Panc1 (cell line): Measurements from ENCODE around the gene CA9. TPM values are rescaled to one million over a fixed set of nuclear protein-coding genes. Genes with fewer than 3 reads are reported as not detected.

Experiments
- ATAC-seq: fragments of 200-7000 bp; cut with Tn5 transposase; 2 replicates; pipeline ENCODE4 v1.9.1; 2020; ENCODE audit warnings: mild to moderate bottlenecking, moderate library complexity
- BruUV-seq: library from RNA; stranded (reverse); fragments of 400-500 nt; replicated peaks from 2 replicates; lab custom pipeline; 2021; lab: Mats Ljungman, UMichigan
- CTCF ChIA-PET: fragments of 300-600 bp; sonication (Branson Sonifier 250); formaldehyde crosslinking; loops from one replicate; lab custom pipeline; 2022; ENCODE audit warnings: antibody characterized with exemption; lab: Charles Lee
- POLR2A ChIA-PET: fragments of 300-600 bp; sonication (Branson Sonifier 250); formaldehyde crosslinking; loops from one replicate; lab custom pipeline; 2022; ENCODE audit warnings: antibody characterized with exemption; lab: Charles Lee
- DNase-seq: peaks from one replicate; pipeline ENCODE4 v3.0.0-alpha.2; 2010; ENCODE audit warnings: low read depth, low spot score
- H3K27ac ChIP-seq: 2 replicates; pipeline ENCODE4 v1.5.1; 2011; ENCODE audit warnings: mild to moderate bottlenecking, low read length, inconsistent platforms
- H3K27me3 ChIP-seq: fragments of 200-500 bp; sonication (Bioruptor generic); 2 replicates; pipeline ENCODE4 v1.6.0; 2014; ENCODE audit warnings: low read length, inconsistent platforms; ENCODE audit not compliant: control insufficient read depth, insufficient read depth
- H3K36me3 ChIP-seq: fragments of 200-500 bp; sonication (Bioruptor generic); 2 replicates; pipeline ENCODE4 v1.5.1; 2014; ENCODE audit warnings: inconsistent platforms, mild to moderate bottlenecking, low read length, moderate library complexity; ENCODE audit not compliant: control insufficient read depth, insufficient read depth
- H3K4me1 ChIP-seq: 2 replicates; pipeline ENCODE4 v1.5.1; 2011; ENCODE audit warnings: inconsistent platforms, mild to moderate bottlenecking, low read length, moderate library complexity; ENCODE audit not compliant: control insufficient read depth, insufficient read depth
- H3K4me3 ChIP-seq, 2 experiments: 2 replicates each; pipeline ENCODE4 v1.5.1; 2011 to 2012; ENCODE audit warnings: low read depth in 2 of 2, low read length in 2 of 2, mild to moderate bottlenecking in 2 of 2, inconsistent platforms in 1 of 2, moderate library complexity in 1 of 2
- H3K9me3 ChIP-seq: fragments of 200-500 bp; sonication (Bioruptor generic); 2 replicates; pipeline ENCODE4 v1.5.1; 2014; ENCODE audit warnings: low read depth, mild to moderate bottlenecking, inconsistent platforms, low read length, moderate library complexity; ENCODE audit not compliant: control insufficient read depth, insufficient read depth
- CTCF ChIP-seq: fragments of 450-650 bp; IDR thresholded peaks from 2 replicates; pipeline ENCODE4 v1.5.1; 2017; ENCODE audit warnings: mild to moderate bottlenecking
- POLR2AphosphoS5 ChIP-seq: IDR thresholded peaks from 2 replicates; pipeline ENCODE4 v1.6.1; 2012; ENCODE audit warnings: mild to moderate bottlenecking, low read depth, low read length, moderate library complexity
- REST ChIP-seq, 2 experiments: IDR thresholded peaks; 2 replicates each; pipeline ENCODE4 v1.6.1; 2011 to 2012; ENCODE audit warnings: low read depth in 2 of 2, control low read depth in 1 of 2, low read length in 1 of 2, mild to moderate bottlenecking in 1 of 2, moderate library complexity in 1 of 2; ENCODE audit not compliant: insufficient read depth in 1 of 2
- SIN3A ChIP-seq: IDR thresholded peaks from 2 replicates; pipeline ENCODE4 v1.6.1; 2012; ENCODE audit warnings: low read depth, mild to moderate bottlenecking, low read length, moderate library complexity, borderline replicate concordance; ENCODE audit not compliant: insufficient read depth
- TCF7L2 ChIP-seq: IDR thresholded peaks from 2 replicates; pipeline ENCODE4 v1.6.1; 2011; ENCODE audit warnings: mild to moderate bottlenecking, low read depth, low read length, inconsistent platforms
- in situ Hi-C: cut with HindIII; loops from 2 replicates; pipeline ENCODE4 v1.10.0; 2016; ENCODE audit warnings: low sequenced_read_pairs, low pct_unique_long_range_greater_than_20kb
- intact Hi-C: fragments of 100-400 bp; cut with micrococcal nuclease; formaldehyde crosslinking; loops from one replicate; pipeline ENCODE4 v1.10.0; 2022; ENCODE audit not compliant: unreplicated experiment
- total RNA-seq: library from RNA; stranded (reverse); gene quantifications from one replicate; pipeline ENCODE4 v1.2.1, GENCODE V29; 2021; ENCODE audit not compliant: unreplicated experiment

CA9 gene
- total RNA-seq, 1 experiment from 2014 or later, result 0.31 TPM

GRCh38 chr9:35714579-35715252, 41.0 kb downstream of the CA9 start:
- H3K27ac ChIP-seq, result no peak overlapping the region
- POLR2A ChIA-PET, result interaction anchor here (0.6 kb wide), 1 partner anchor 601 kb away, joined by 3 read pairs; no protein-coding TSS in a partner anchor
- no peaks in the 10 kb centered on the region for H3K9me3 ChIP-seq
- no peak overlapping the region for H3K4me3 ChIP-seq
- no peak for DNase-seq
- no peak for ATAC-seq
- H3K4me1 ChIP-seq, result no peaks in the 10 kb centered on the region
- in situ Hi-C loops (no loop called here), intact Hi-C loops (no loop called here)
- TF ChIP-seq REST (IDR thresholded peaks at IDR 0.05; ENCODE audit: insufficient read depth in 1 of 2, low read depth in 2 of 2, low read length in 1 of 2) (no peak), TCF7L2 (no peak), SIN3A (no peak), CTCF (no peak), POLR2AphosphoS5 (no peak)
- no TSS peak for BruUV-seq
- CTCF ChIA-PET, result interaction anchor here (1.2 kb wide), 1 partner anchor 18 kb away, joined by 4 read pairs; no protein-coding TSS in a partner anchor
- H3K36me3 ChIP-seq, result peaks cover 37% of the 10 kb centered on the region
- H3K27me3 ChIP-seq, result no peaks in the 10 kb centered on the region

GRCh38 chr9:35716230-35716629, 42.5 kb downstream of the CA9 start:
- BruUV-seq, result no TSS peak

More at GRCh38 chr9:35716230-35716629, 42.5 kb downstream of the CA9 start:
- H3K4me1 ChIP-seq, result no peaks in the 10 kb centered on the region
- CTCF ChIA-PET, result no interaction called here
- DNase-seq (no peak), ATAC-seq (no peak; the same call in 1 of the 2 replicates)
- H3K36me3 ChIP-seq, result peaks cover 42% of the 10 kb centered on the region
- intact Hi-C loops (no loop called here), in situ Hi-C loops (no loop called here)
- no peaks in the 10 kb centered on the region for H3K9me3 ChIP-seq
- TF ChIP-seq TCF7L2, result no peak
- no peak for TF ChIP-seq POLR2AphosphoS5
- no peak for TF ChIP-seq REST (IDR thresholded peaks at IDR 0.05; ENCODE audit: insufficient read depth in 1 of 2, low read depth in 2 of 2, low read length in 1 of 2)
- TF ChIP-seq CTCF, result no peak
- no peak for TF ChIP-seq SIN3A
- H3K27ac ChIP-seq, result no peak overlapping the region
- H3K4me3 ChIP-seq, result no peak overlapping the region
- POLR2A ChIA-PET, result no interaction called here
- no peaks in the 10 kb centered on the region for H3K27me3 ChIP-seq
